ENCODE measurements around the gene RB1. TPM values are rescaled to one million over a fixed set of nuclear protein-coding genes. Genes with fewer than 3 reads are reported as not detected.

The RB1 gene
- total and polyA plus RNA-seq, 2 experiments from 2014 or later, result 25.5 to 31.0 TPM

GRCh38 chr13:48456546-48456945, 153.0 kb downstream of the RB1 start:
- in situ Hi-C loops (cut with MboI), result no loop called here
- H3K9me3 ChIP-seq (ENCODE audit: low read depth), result no peaks in the 10 kb centered on the region

GRCh38 chr13:48457578-48458242, 154.2 kb downstream of the RB1 start:
- H3K27ac ChIP-seq, result no peak overlapping the region
- no peak overlapping the region for H2AFZ ChIP-seq
- no peaks in the 10 kb centered on the region; the same call in 1 of the 2 replicates for H3K9me2 ChIP-seq (ENCODE audit: insufficient read depth)
- H3K4me3 ChIP-seq, result no peak overlapping the region
- DNase-seq, result no peak
- H4K20me1 ChIP-seq (ENCODE audit: insufficient read depth), result no peaks in the 10 kb centered on the region
- H3K36me3 ChIP-seq (ENCODE audit: low read depth), result peaks cover 47% of the 10 kb centered on the region
- no peaks in the 10 kb centered on the region for H3K4me1 ChIP-seq (ENCODE audit: insufficient read depth)
- 84 to 88% methylated on average over 25 to 26 of the region's 28 CpGs for WGBS, 2 experiments (ENCODE audit: low coverage in 1 of 2, low lambda C conversion rate in 2 of 2, missing lambda C conversion rate in 2 of 2)
- in situ Hi-C loops (cut with MboI), result no loop called here
- no peaks in the 10 kb centered on the region for H3K9me3 ChIP-seq (ENCODE audit: low read depth)
- H3F3A ChIP-seq (ENCODE audit: insufficient read depth), result no peaks in the 10 kb centered on the region
- H3K27me3 ChIP-seq (replicated peaks; ENCODE audit: insufficient read depth), result no peaks in the 10 kb centered on the region
- H3K4me2 ChIP-seq (ENCODE audit: unreplicated experiment), result no peak overlapping the region
- peaks cover 11% of the 10 kb centered on the region for H3K79me2 ChIP-seq (ENCODE audit: insufficient read depth)
- H3K9ac ChIP-seq, result no peak overlapping the region
- TF ChIP-seq EZH2 (IDR thresholded peaks at IDR 0.05; ENCODE audit: insufficient read depth, poor library complexity, severe bottlenecking) (no peak), EZH2phosphoT487 (IDR thresholded peaks at IDR 0.05; ENCODE audit: insufficient read depth, low read depth) (no peak)

More at GRCh38 chr13:48456546-48456945, 153.0 kb downstream of the RB1 start:
- 92 to 95% methylated on average over 10 of the region's 10 CpGs for WGBS, 2 experiments (ENCODE audit: low coverage in 1 of 2, low lambda C conversion rate in 2 of 2, missing lambda C conversion rate in 2 of 2)
- no peak overlapping the region for H3K4me2 ChIP-seq (ENCODE audit: unreplicated experiment)
- no peak overlapping the region for H3K9ac ChIP-seq
- H3K4me3 ChIP-seq, result no peak overlapping the region
- DNase-seq, result no peak
- H3K79me2 ChIP-seq (ENCODE audit: insufficient read depth), result peaks cover 21% of the 10 kb centered on the region
- H3K9me2 ChIP-seq (ENCODE audit: insufficient read depth), result no peaks in the 10 kb centered on the region; the same call in 1 of the 2 replicates
- H2AFZ ChIP-seq, result no peak overlapping the region
- no peak for TF ChIP-seq EZH2 (IDR thresholded peaks at IDR 0.05; ENCODE audit: insufficient read depth, poor library complexity, severe bottlenecking)
- no peak for TF ChIP-seq EZH2phosphoT487 (IDR thresholded peaks at IDR 0.05; ENCODE audit: insufficient read depth, low read depth)
- H3K27me3 ChIP-seq (replicated peaks; ENCODE audit: insufficient read depth), result no peaks in the 10 kb centered on the region
- no peaks in the 10 kb centered on the region for H4K20me1 ChIP-seq (ENCODE audit: insufficient read depth)
- H3K27ac ChIP-seq, result no peak overlapping the region
- peaks cover 11% of the 10 kb centered on the region for H3F3A ChIP-seq (ENCODE audit: insufficient read depth)
- no peaks in the 10 kb centered on the region for H3K4me1 ChIP-seq (ENCODE audit: insufficient read depth)
- H3K36me3 ChIP-seq (ENCODE audit: low read depth), result peaks cover 44% of the 10 kb centered on the region

- Histone ChIP-seq H3K9me2 (ENCODE audit: insufficient read depth) (no peaks in the 10 kb centered on the region), H3K79me2 (ENCODE audit: insufficient read depth) (no peaks in the 10 kb centered on the region), H3K9me3 (ENCODE audit: low read depth) (no peaks in the 10 kb centered on the region), H3K27me3 (replicated peaks; ENCODE audit: insufficient read depth) (no peaks in the 10 kb centered on the region), H3K4me3 (no peak overlapping the region), H3K4me2 (ENCODE audit: unreplicated experiment) (no peak overlapping the region), H3K36me3 (ENCODE audit: low read depth) (peaks cover 16% of the 10 kb centered on the region; the same call in 1 of the 2 replicates), H3K9ac (no peak overlapping the region), H2AFZ (no peak overlapping the region), H3F3A (ENCODE audit: insufficient read depth) (peaks cover 15% of the 10 kb centered on the region; the same call in 1 of the 2 replicates), H4K20me1 (ENCODE audit: insufficient read depth) (no peaks in the 10 kb centered on the region), H3K4me1 (ENCODE audit: insufficient read depth) (0 out of 2 replicates have a peak, but pooled peaks cover 3% of the 10 kb centered on the region), H3K27ac (no peak overlapping the region)
- in situ Hi-C loops (cut with MboI), result no loop called here
- TF ChIP-seq EZH2 (IDR thresholded peaks at IDR 0.05; ENCODE audit: insufficient read depth, poor library complexity, severe bottlenecking), result no peak
- TF ChIP-seq EZH2phosphoT487 (IDR thresholded peaks at IDR 0.05; ENCODE audit: insufficient read depth, low read depth), result no peak
- WGBS, 2 experiments (ENCODE audit: low coverage in 1 of 2, low lambda C conversion rate in 2 of 2, missing lambda C conversion rate in 2 of 2), result 95 to 97% methylated on average over 2 of the region's 2 CpGs
- no peak for DNase-seq
These were observed 171.7 kb downstream of the RB1 start for GRCh38 chr13:48475230-48475629.

- no peak overlapping the region for H3K4me3 ChIP-seq
- TF ChIP-seq EZH2phosphoT487 (IDR thresholded peaks at IDR 0.05; ENCODE audit: insufficient read depth, low read depth) (no peak), EZH2 (IDR thresholded peaks at IDR 0.05; ENCODE audit: insufficient read depth, poor library complexity, severe bottlenecking) (no peak)
- no peak overlapping the region for H3K27ac ChIP-seq
- peaks cover 23% of the 10 kb centered on the region; the same call in 1 of the 2 replicates for H3K36me3 ChIP-seq (ENCODE audit: low read depth)
- in situ Hi-C loops (cut with MboI), result no loop called here
- no peaks in the 10 kb centered on the region for H3K9me3 ChIP-seq (ENCODE audit: low read depth)
- H2AFZ ChIP-seq, result no peak overlapping the region
- no peak for DNase-seq
- H3K4me1 ChIP-seq (ENCODE audit: insufficient read depth), result 0 out of 2 replicates have a peak, but pooled peaks cover 3% of the 10 kb centered on the region
- H3K9me2 ChIP-seq (ENCODE audit: insufficient read depth), result no peaks in the 10 kb centered on the region
- no peak overlapping the region for H3K9ac ChIP-seq
- H3K79me2 ChIP-seq (ENCODE audit: insufficient read depth), result no peaks in the 10 kb centered on the region
- no peaks in the 10 kb centered on the region for H4K20me1 ChIP-seq (ENCODE audit: insufficient read depth)
- H3K27me3 ChIP-seq (replicated peaks; ENCODE audit: insufficient read depth), result no peaks in the 10 kb centered on the region
- H3F3A ChIP-seq (ENCODE audit: insufficient read depth), result peaks cover 15% of the 10 kb centered on the region; the same call in 1 of the 2 replicates
- no peak overlapping the region for H3K4me2 ChIP-seq (ENCODE audit: unreplicated experiment)
These were observed 172.7 kb downstream of the RB1 start for GRCh38 chr13:48476215-48476614.
